GM23248 (cell line): Measurements from ENCODE around the gene LCN15. TPM values are rescaled to one million over a fixed set of nuclear protein-coding genes. Genes with fewer than 3 reads are reported as not detected.

ENCODE experiments used
- DNase-seq: peaks from one replicate; pipeline ENCODE4 v3.0.0-alpha.2; 2015
- H2AFZ ChIP-seq: fragments of 200-600 bp; sonication (generic); 2 replicates; pipeline ENCODE4 v1.6.1; 2016; ENCODE audit warnings: antibody characterized with exemption
- H3F3A ChIP-seq: fragments of 200-600 bp; sonication (generic); 2 replicates; pipeline ENCODE4 v1.6.1; 2016; ENCODE audit warnings: mild to moderate bottlenecking, antibody characterized with exemption, mixed run types; ENCODE audit not compliant: insufficient read depth
- H3K27ac ChIP-seq: fragments of 200-600 bp; sonication (generic); 2 replicates; pipeline ENCODE4 v1.5.1; 2016; ENCODE audit warnings: mild to moderate bottlenecking
- H3K27me3 ChIP-seq: fragments of 200-600 bp; sonication (generic); replicated peaks from 2 replicates; pipeline ENCODE4 v1.6.1; 2016; ENCODE audit warnings: mild to moderate bottlenecking; ENCODE audit not compliant: insufficient read depth
- H3K36me3 ChIP-seq: fragments of 200-600 bp; sonication (generic); 2 replicates; pipeline ENCODE4 v1.6.1; 2016; ENCODE audit warnings: low read depth, mild to moderate bottlenecking
- H3K4me1 ChIP-seq: fragments of 200-600 bp; sonication (generic); 2 replicates; pipeline ENCODE4 v1.6.1; 2016; ENCODE audit warnings: mild to moderate bottlenecking; ENCODE audit not compliant: insufficient read depth
- H3K4me2 ChIP-seq: fragments of 200-600 bp; sonication (generic); one replicate; pipeline ENCODE4 v1.6.1; 2016; ENCODE audit warnings: mild to moderate bottlenecking; ENCODE audit not compliant: unreplicated experiment
- H3K4me3 ChIP-seq: fragments of 200-600 bp; sonication (generic); 2 replicates; pipeline ENCODE4 v1.5.1; 2016; ENCODE audit warnings: mild to moderate bottlenecking
- H3K79me2 ChIP-seq: fragments of 200-600 bp; sonication (generic); 2 replicates; pipeline ENCODE4 v1.6.1; 2016; ENCODE audit warnings: mild to moderate bottlenecking; ENCODE audit not compliant: insufficient read depth
- H3K9ac ChIP-seq: fragments of 200-600 bp; sonication (generic); 2 replicates; pipeline ENCODE4 v1.6.1; 2016; ENCODE audit warnings: mild to moderate bottlenecking
- H3K9me2 ChIP-seq: fragments of 200-600 bp; sonication (generic); 2 replicates; pipeline ENCODE4 v1.6.1; 2016; ENCODE audit warnings: mixed run types, mild to moderate bottlenecking, moderate library complexity; ENCODE audit not compliant: insufficient read depth
- H3K9me3 ChIP-seq: fragments of 200-600 bp; sonication (generic); one replicate; pipeline ENCODE4 v1.6.1; 2017; ENCODE audit warnings: low read depth
- H4K20me1 ChIP-seq: fragments of 200-600 bp; sonication (generic); 2 replicates; pipeline ENCODE4 v1.6.0; 2016; ENCODE audit not compliant: insufficient read depth
- EZH2 ChIP-seq: fragments of 200-600 bp; sonication (generic); IDR thresholded peaks from 2 replicates; pipeline ENCODE4 v1.6.1; 2018; ENCODE audit warnings: antibody characterized with exemption, mild to moderate bottlenecking; ENCODE audit not compliant: insufficient read depth, poor library complexity, severe bottlenecking
- EZH2phosphoT487 ChIP-seq: fragments of 200-600 bp; sonication (generic); IDR thresholded peaks from 2 replicates; pipeline ENCODE4 v1.6.1; 2018; ENCODE audit warnings: antibody characterized with exemption, moderate library complexity, mild to moderate bottlenecking, low read depth; ENCODE audit not compliant: insufficient read depth
- WGBS, 2 experiments: methylation state at CpG; one replicate each; pipeline ENCODE4 v1.1.6; 2015 to 2017; ENCODE audit warnings: low lambda C conversion rate in 2 of 2, low coverage in 1 of 2; ENCODE audit errors: missing lambda C conversion rate in 2 of 2; 5-methylcytosine and 5-hydroxymethylcytosine counted together
- in situ Hi-C: fragments of 300-500 bp; cut with MboI; formaldehyde crosslinking; loops from 2 replicates; pipeline ENCODE4 v1.15.0; 2020
- polyA plus RNA-seq: library from polyadenylated mRNA; unstranded; fragments of >200 nt; fragmentation: Nextera tagmentation; extraction: Ambion mirVana; gene quantifications from 2 replicates; pipeline ENCODE4 v1.2.1, GENCODE V29; 2016
- total RNA-seq: library from RNA; depleted of rRNA; stranded (reverse); fragments of >200 nt; shearing (Covaris generic); gene quantifications from 2 replicates; pipeline ENCODE4 v1.2.3, GENCODE V29; 2014

The LCN15 gene
- total and polyA plus RNA-seq, 2 experiments from 2014 or later: not detected

DNA sequence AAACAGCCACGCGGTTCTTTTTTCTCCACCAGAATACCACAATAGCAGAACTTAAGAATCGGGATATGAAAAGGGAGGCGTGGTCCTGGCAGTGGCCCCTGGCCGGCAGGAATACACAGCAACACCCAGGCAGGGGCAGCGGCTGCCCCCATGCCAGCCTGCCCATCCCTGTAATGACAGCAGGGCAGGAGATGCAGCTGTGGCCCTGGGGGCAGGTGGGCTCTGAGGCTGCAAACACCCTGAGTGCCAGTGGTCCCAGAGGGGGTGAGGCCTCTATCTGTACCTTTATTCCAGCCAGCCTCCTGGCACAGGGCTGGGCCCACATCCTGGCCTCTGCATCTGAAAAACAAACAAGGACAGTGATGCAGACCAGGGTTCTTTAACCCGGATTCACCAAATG, 39.5 kb downstream of the LCN15 start:
- Histone ChIP-seq H3K79me2 (peaks cover 36% of the 10 kb centered on the region), H3K4me2 (no peak overlapping the region), H3K4me1 (peaks cover 27% of the 10 kb centered on the region), H3K36me3 (peaks cover 15% of the 10 kb centered on the region; the same call in 1 of the 2 replicates), H3K27me3 (no peaks in the 10 kb centered on the region), H3K9me2 (no peaks in the 10 kb centered on the region), H2AFZ (no peak overlapping the region), H3K4me3 (no peak overlapping the region), H3K27ac (no peak overlapping the region), H3K9ac (no peak overlapping the region), H3K9me3 (no peaks in the 10 kb centered on the region), H4K20me1 (peaks cover 17% of the 10 kb centered on the region; the same call in 1 of the 2 replicates), H3F3A (peaks cover 41% of the 10 kb centered on the region)
- TF ChIP-seq EZH2phosphoT487 (no peak), EZH2 (no peak)
- in situ Hi-C loops: no loop called here
- WGBS, 2 experiments: 67 to 68% methylated on average over 7 of the region's 7 CpGs
- DNase-seq: no peak

DNA sequence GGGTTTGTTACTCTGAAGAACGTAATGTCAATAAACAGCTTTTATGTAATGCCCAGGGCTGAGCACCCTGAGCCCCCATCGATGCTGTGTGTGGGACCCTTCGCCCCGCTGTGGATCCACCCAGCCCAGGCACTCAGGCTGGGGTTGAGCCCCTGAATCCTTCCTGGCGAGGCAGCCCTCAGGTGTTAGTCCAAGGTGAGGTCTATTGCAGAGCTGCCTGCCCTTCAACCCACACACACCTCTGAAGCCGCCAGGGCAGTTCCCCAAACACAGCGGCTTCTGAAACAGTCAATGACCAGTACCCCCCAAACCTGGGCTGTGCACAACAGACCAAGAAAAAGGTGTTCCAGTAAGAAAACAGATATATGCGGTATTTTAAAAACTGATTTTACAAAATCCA, 40.3 kb downstream of the LCN15 start:
- H3K4me3 ChIP-seq: no peak overlapping the region
- 94 to 97% methylated on average over 8 of the region's 8 CpGs for WGBS, 2 experiments
- no peaks in the 10 kb centered on the region for H3K9me3 ChIP-seq
- H2AFZ ChIP-seq: no peak overlapping the region
- H3K9ac ChIP-seq: no peak overlapping the region
- peaks cover 37% of the 10 kb centered on the region for H3F3A ChIP-seq
- H3K4me1 ChIP-seq: peaks cover 23% of the 10 kb centered on the region
- in situ Hi-C loops: no loop called here
- H4K20me1 ChIP-seq: peaks cover 17% of the 10 kb centered on the region; the same call in 1 of the 2 replicates
- peaks cover 28% of the 10 kb centered on the region for H3K79me2 ChIP-seq
- DNase-seq: no peak
- peaks cover 15% of the 10 kb centered on the region; the same call in 1 of the 2 replicates for H3K36me3 ChIP-seq
- TF ChIP-seq EZH2 (no peak), EZH2phosphoT487 (no peak)
- H3K4me2 ChIP-seq: no peak overlapping the region
- H3K27ac ChIP-seq: no peak overlapping the region
- H3K27me3 ChIP-seq: no peaks in the 10 kb centered on the region
- H3K9me2 ChIP-seq: no peaks in the 10 kb centered on the region

DNA sequence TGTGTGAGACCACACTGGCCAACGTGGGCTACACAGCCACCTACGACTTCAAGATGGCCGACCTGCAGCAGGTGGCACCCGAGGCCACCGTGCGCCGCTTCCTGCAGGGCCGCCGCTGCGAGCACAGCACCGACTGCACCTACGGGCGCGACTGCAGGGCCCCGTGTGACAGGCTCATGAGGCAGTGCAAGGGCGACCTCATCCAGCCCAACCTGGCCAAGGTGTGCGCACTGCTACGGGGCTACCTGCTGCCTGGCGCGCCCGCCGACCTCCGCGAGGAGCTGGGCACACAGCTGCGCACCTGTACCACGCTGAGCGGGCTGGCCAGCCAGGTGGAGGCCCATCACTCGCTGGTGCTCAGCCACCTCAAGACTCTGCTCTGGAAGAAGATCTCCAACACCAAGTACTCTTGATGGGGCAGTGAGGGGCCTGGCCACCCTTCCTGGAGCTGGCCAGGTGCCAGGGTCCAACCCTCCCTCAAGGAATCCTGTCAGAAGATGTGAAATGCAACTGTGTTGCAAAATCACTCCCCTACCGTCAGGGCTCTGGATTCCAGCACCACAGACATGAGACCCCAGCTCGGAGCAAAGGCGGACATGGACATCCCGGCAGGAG, 40.8 kb downstream of the LCN15 start:
- WGBS, 2 experiments: 90 to 92% methylated on average over 31 to 32 of the region's 32 CpGs
- Histone ChIP-seq H2AFZ (no peak overlapping the region), H3K4me3 (no peak overlapping the region), H3K4me1 (peaks cover 23% of the 10 kb centered on the region), H3K36me3 (peaks cover 15% of the 10 kb centered on the region; the same call in 1 of the 2 replicates), H3K27ac (no peak overlapping the region), H3K27me3 (no peaks in the 10 kb centered on the region), H4K20me1 (peaks cover 17% of the 10 kb centered on the region; the same call in 1 of the 2 replicates), H3K9me2 (no peaks in the 10 kb centered on the region), H3F3A (peaks cover 37% of the 10 kb centered on the region), H3K9me3 (no peaks in the 10 kb centered on the region), H3K79me2 (peaks cover 27% of the 10 kb centered on the region), H3K9ac (no peak overlapping the region), H3K4me2 (no peak overlapping the region)
- TF ChIP-seq EZH2phosphoT487 (no peak), EZH2 (no peak)
- no peak for DNase-seq
- in situ Hi-C loops: no loop called here

DNA sequence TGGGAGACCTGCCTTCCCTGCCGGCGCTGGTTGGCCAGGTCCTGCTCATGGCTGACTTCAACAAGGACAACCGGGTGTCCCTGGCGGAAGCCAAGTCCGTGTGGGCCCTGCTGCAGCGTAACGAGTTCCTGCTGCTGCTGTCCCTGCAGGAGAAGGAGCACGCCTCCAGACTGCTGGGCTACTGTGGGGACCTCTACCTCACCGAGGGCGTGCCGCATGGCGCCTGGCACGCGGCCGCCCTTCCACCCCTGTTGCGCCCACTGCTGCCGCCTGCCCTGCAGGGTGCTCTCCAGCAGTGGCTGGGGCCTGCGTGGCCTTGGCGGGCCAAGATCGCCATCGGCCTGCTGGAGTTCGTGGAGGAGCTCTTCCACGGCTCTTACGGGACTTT, 41.4 kb downstream of the LCN15 start:
- in situ Hi-C loops: no loop called here
- peaks cover 37% of the 10 kb centered on the region for H3F3A ChIP-seq
- WGBS, 2 experiments: 94% methylated on average over 17 to 24 of the region's 24 CpGs
- no peaks in the 10 kb centered on the region for H3K9me2 ChIP-seq
- H3K27me3 ChIP-seq: no peaks in the 10 kb centered on the region
- H3K79me2 ChIP-seq: peaks cover 27% of the 10 kb centered on the region
- TF ChIP-seq EZH2phosphoT487 (no peak), EZH2 (no peak)
- H3K4me2 ChIP-seq: no peak overlapping the region
- H3K9ac ChIP-seq: no peak overlapping the region
- no peak for DNase-seq
- H3K4me3 ChIP-seq: no peak overlapping the region
- peaks cover 15% of the 10 kb centered on the region; the same call in 1 of the 2 replicates for H3K36me3 ChIP-seq
- no peaks in the 10 kb centered on the region for H3K9me3 ChIP-seq
- peaks cover 23% of the 10 kb centered on the region for H3K4me1 ChIP-seq
- H2AFZ ChIP-seq: no peak overlapping the region
- H3K27ac ChIP-seq: no peak overlapping the region
- H4K20me1 ChIP-seq: peaks cover 17% of the 10 kb centered on the region; the same call in 1 of the 2 replicates
